Measurements from ENCODE around the gene SLC28A3.

GRCh38 chr9:84293001-84293798 lies 47.4 kb downstream of the SLC28A3 start:
- no peak for TF ChIP-seq POLR2A (IDR thresholded peaks at IDR 0.05)
- TF ChIP-seq CTCF (IDR thresholded peaks at IDR 0.05): no peak
